K562 (cell line): ENCODE data around the gene TJP3. TPM values are rescaled to one million over a fixed set of nuclear protein-coding genes. Genes with fewer than 3 reads are reported as not detected.
"Not testable (repeated sequence)": the region's sequence is repeated elsewhere in the genome, so short reads cannot be mapped to it uniquely, and the experiment has no call there.

Source experiments
- ATAC-seq: fragments of 200-7000 bp; cut with Tn5 transposase; 3 replicates; pipeline ENCODE4 v1.9.1; 2020; ENCODE audit warnings: moderate library complexity
- BruUV-seq: library from RNA; stranded (reverse); fragments of 400-500 nt; replicated peaks from 2 replicates; lab custom pipeline; 2021; lab: Mats Ljungman, UMichigan
- CTCF ChIA-PET: fragments of 300-600 bp; formaldehyde crosslinking; extraction: SDS; loops from one replicate; lab custom pipeline; 2021; ENCODE audit warnings: low intra/inter-chr PET ratio; lab: Yijun Ruan, JAX
- POLR2A ChIA-PET: fragments of 300-600, 350-650 bp; sonication (Branson Sonifier 250); formaldehyde crosslinking; extraction: SDS; loops from one replicate; lab custom pipeline; 2021; ENCODE audit warnings: antibody characterized with exemption, inconsistent platforms; lab: Yijun Ruan, JAX
- DNase-seq, 4 experiments: peaks; one replicate each; pipeline versions ENCODE4 v3.0.0 to v3.0.0-alpha.2; 2011 to 2018; ENCODE audit warnings: low spot score in 3 of 4, mixed read lengths in 3 of 4; ENCODE audit errors: extremely low read depth in 1 of 4
- FAIRE-seq: peaks from 2 replicates; lab custom pipeline; 2011; peaks lifted over from hg19 to GRCh38; lab: Jason Lieb, UNC
- H2AFZ ChIP-seq: 2 replicates; pipeline ENCODE4 v1.6.0; 2011; ENCODE audit warnings: low read depth, low read length, control low read depth, inconsistent platforms
- H3K27ac ChIP-seq: fragments of 200-600 bp; 3 replicates; pipeline ENCODE4 v1.8.0; 2011; ENCODE audit warnings: low read depth, mild to moderate bottlenecking, control low read depth, inconsistent platforms, low read length, moderate library complexity, mixed read lengths; ENCODE audit errors: extremely low read depth
- H3K27me3 ChIP-seq, 2 experiments: fragments of 300-600 bp in 1 of 2; 2 replicates in 1 of 2; 3 replicates in 1 of 2; pipeline versions ENCODE4 v1.6.0 to v1.8.0; 2011; ENCODE audit warnings: inconsistent platforms in 2 of 2, low read length in 2 of 2, mild to moderate bottlenecking in 1 of 2, mixed read lengths in 1 of 2, moderate library complexity in 1 of 2; ENCODE audit not compliant: control insufficient read depth in 2 of 2, insufficient read depth in 2 of 2
- H3K36me3 ChIP-seq: fragments of 300-600 bp; 3 replicates; pipeline ENCODE4 v1.8.0; 2011; ENCODE audit warnings: mild to moderate bottlenecking, low read length, inconsistent platforms; ENCODE audit not compliant: control insufficient read depth, insufficient read depth
- H3K4me1 ChIP-seq, 2 experiments: fragments of 200-600 bp in 1 of 2; replicated peaks in 1 of 2; 2 replicates in 1 of 2; 3 replicates in 1 of 2; pipeline versions ENCODE4 v1.5.1 to v1.8.0; 2011; ENCODE audit warnings: inconsistent platforms in 2 of 2, low read length in 2 of 2, mild to moderate bottlenecking in 1 of 2, mixed read lengths in 1 of 2, moderate library complexity in 1 of 2; ENCODE audit not compliant: control insufficient read depth in 2 of 2, insufficient read depth in 2 of 2
- H3K4me2 ChIP-seq: 2 replicates; pipeline ENCODE4 v1.6.1; 2011; ENCODE audit warnings: low read length, control low read depth, inconsistent platforms, mixed read lengths; ENCODE audit not compliant: insufficient read depth
- H3K4me3 ChIP-seq: fragments of 200-600 bp; sonication (generic), shearing (Covaris generic); 2 replicates; pipeline ENCODE4 v1.5.1; 2016; ENCODE audit warnings: control low read depth, inconsistent platforms
- H3K79me2 ChIP-seq: fragments of 200-600 bp; 3 replicates; pipeline ENCODE4 v1.8.0; 2011; ENCODE audit warnings: low read length, inconsistent platforms; ENCODE audit not compliant: control insufficient read depth, insufficient read depth
- H3K9ac ChIP-seq, 2 experiments: 2 replicates each; pipeline versions ENCODE4 v1.6.0 to v1.6.1; 2011; ENCODE audit warnings: low read depth in 2 of 2, low read length in 2 of 2, control low read depth in 1 of 2, inconsistent platforms in 1 of 2, mild to moderate bottlenecking in 1 of 2, mixed read lengths in 1 of 2; ENCODE audit not compliant: insufficient read depth in 1 of 2
- H3K9me1 ChIP-seq: one replicate; pipeline ENCODE4 v1.6.0; 2011; ENCODE audit warnings: inconsistent platforms, mild to moderate bottlenecking, low read length, moderate library complexity; ENCODE audit not compliant: control insufficient read depth, insufficient read depth
- H3K9me3 ChIP-seq: replicated peaks from 2 replicates; pipeline ENCODE4 v1.5.1; 2011; ENCODE audit warnings: low read depth, low read length, inconsistent platforms; ENCODE audit not compliant: control insufficient read depth, insufficient read depth
- H4K20me1 ChIP-seq: replicated peaks from 2 replicates; pipeline ENCODE4 v1.6.1; 2011; ENCODE audit warnings: low read length, inconsistent platforms, mixed read lengths; ENCODE audit not compliant: control insufficient read depth, insufficient read depth
- ZBTB40 ChIP-seq, 2 experiments: fragments of 450-650 bp in 1 of 2; sonication (generic) in 1 of 2; formaldehyde crosslinking in 1 of 2; IDR thresholded peaks; 2 replicates each; pipeline versions ENCODE4 v1.7.1 to v1.9.0; 2016 to 2022; ENCODE audit warnings: inconsistent platforms in 1 of 2, mild to moderate bottlenecking in 1 of 2, missing genetic modification reagents in 1 of 2
- WGBS: fragments of 100-300 bp; shearing (Covaris generic); methylation state at CpG from one replicate; pipeline ENCODE4 v1.1.6; 2016; ENCODE audit warnings: low coverage, mixed read lengths; ENCODE audit not compliant: insufficient coverage; ENCODE audit errors: missing lambda C conversion rate; 5-methylcytosine and 5-hydroxymethylcytosine counted together
- in situ Hi-C: fragments of 300-500 bp; cut with MboI; formaldehyde crosslinking; loops from 4 replicates; pipeline ENCODE4 v1.15.0; 2018; ENCODE audit warnings: inconsistent platforms, mixed read lengths
- intact Hi-C: fragments of 100-400 bp; cut with micrococcal nuclease; formaldehyde crosslinking; loops from 2 replicates; pipeline ENCODE4 v1.14.2; 2022
- polyA plus RNA-seq, 8 experiments: library from polyadenylated mRNA; depleted of rRNA in 4 of 8; stranded (reverse) in 5 of 8; unstranded in 3 of 8; fragments of >200 nt; fragmentation: Nextera tagmentation in 2 of 8; fragmentation: Illumina TruSeq in 1 of 8; extraction: Ambion mirVana in 2 of 8; extraction: Trizol in 1 of 8; gene quantifications; 2 replicates each; pipeline versions ENCODE4 v1.2.1 to v1.2.3, GENCODE V29; 2011 to 2014; ENCODE audit warnings: inconsistent platforms in 1 of 8, missing spikeins in 1 of 8
- total RNA-seq, 7 experiments: library from RNA; depleted of rRNA in 6 of 7; stranded (reverse); fragments of >200 nt in 6 of 7; fragmentation: Illumina TruSeq in 2 of 7; extraction: Trizol in 2 of 7; gene quantifications; 2 replicates each; pipeline versions ENCODE4 v1.2.1 to v1.2.3, GENCODE V29; 2011 to 2021; ENCODE audit warnings: low replicate concordance in 1 of 7

TJP3 gene
- total and polyA plus RNA-seq, 9 of the 15 experiments (the other 6 are each of a cell fraction or from before 2014, with no cell fraction given): 0.11 to 2.4 (median 0.57) TPM; not detected in 1

- H3K4me3 ChIP-seq, CTCF ChIA-PET, H3K9me3 ChIP-seq, ATAC-seq, intact Hi-C loops, POLR2A ChIA-PET, DNase-seq, H3K9ac ChIP-seq, in situ Hi-C loops, H2AFZ ChIP-seq, H4K20me1 ChIP-seq, H3K27me3 ChIP-seq, BruUV-seq, FAIRE-seq, H3K4me2 ChIP-seq, H3K27ac ChIP-seq, H3K9me1 ChIP-seq: not testable (repeated sequence)
- Histone ChIP-seq H3K4me1 (peaks cover 5 to 30% of the 10 kb centered on the region in 2 experiments; a peak in 4 of 5 replicates), H3K36me3 (peaks cover 23% of the 10 kb centered on the region; the same call in 1 of the 3 replicates), H3K79me2 (peaks cover 19% of the 10 kb centered on the region)
- WGBS: 95% methylated on average over 7 of the region's 7 CpGs
- TF ChIP-seq ZBTB40 (IDR thresholded peaks at IDR 0.05) (peak; percentile 91), ZBTB40 (CRISPR knock-in tag; IDR thresholded peaks at IDR 0.05) (peak; percentile 78)
These were observed 49.5 kb downstream of the TJP3 start for GRCh38 chr19:3757705-3758104.
